Kasumi-1 (cell line): ENCODE results near the gene MAP3K1.
"Not testable (repeated sequence)": the region's sequence is repeated elsewhere in the genome, so short reads cannot be mapped to it uniquely, and the experiment has no call there.

Source experiments
- DNase-seq, 2 experiments: peaks; one replicate each; lab custom pipeline; 2025; lab: John Stamatoyannopoulos, UW

The MAP3K1 gene

DNA sequence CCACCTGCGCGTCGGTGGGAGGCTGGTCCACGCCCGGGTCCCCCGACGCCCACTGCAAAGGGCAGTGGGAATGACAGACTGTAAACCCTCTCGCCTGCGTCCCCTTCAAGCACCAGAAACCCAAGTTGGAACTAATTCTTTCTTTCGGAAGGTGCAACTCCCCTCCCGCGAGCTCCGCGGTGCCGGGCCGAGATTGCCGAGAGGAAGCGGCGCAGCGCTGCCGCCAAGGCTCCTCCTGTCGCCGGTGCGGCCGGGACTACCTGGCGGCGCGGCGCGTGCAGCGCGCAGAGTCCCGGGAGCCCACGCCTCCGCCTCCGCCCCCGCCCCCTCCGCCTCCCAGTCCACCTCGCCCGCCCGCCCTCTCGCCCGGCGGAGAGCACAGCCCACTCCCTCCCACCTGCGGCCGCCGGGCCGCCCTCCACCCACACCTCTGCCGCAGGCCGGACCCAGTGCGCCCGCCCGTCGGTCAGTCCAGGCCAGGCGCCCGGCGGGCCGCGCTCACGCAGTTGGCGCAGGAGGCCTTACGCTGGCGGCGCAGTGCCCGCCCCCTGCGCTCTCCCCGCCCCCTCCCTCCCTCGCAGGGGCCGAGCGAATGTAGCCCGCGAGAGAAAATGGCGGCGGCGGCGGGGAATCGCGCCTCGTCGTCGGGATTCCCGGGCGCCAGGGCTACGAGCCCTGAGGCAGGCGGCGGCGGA, at the start of gene MAP3K1:
MAP3K1 (plus strand) TSS at position 587 of the 695 bp plus-strand sequence; CDS start at position 612, 25 bp downstream.
- peak; percentile 49 to 51 for DNase-seq

DNA sequence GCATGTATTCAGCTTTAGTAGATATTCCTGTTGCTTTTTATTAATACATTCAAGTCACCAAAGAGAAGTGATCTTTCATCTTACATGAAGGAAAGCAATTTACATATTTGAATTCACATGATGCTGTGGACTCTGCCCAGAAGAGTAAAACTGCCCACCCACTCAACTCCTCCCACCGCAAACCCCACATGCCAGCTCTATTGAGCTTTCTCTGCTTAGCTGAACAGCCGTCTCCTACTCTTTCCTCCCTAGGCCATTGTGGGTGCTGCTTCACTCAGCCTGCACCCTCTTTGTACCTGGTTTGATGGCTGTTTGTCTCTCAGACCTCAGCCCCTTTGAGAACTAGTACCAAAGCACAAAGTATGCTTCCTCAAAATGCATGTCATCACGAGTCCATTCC, 48.4 kb upstream of the MAP3K1 start:
- no peak for DNase-seq

DNA sequence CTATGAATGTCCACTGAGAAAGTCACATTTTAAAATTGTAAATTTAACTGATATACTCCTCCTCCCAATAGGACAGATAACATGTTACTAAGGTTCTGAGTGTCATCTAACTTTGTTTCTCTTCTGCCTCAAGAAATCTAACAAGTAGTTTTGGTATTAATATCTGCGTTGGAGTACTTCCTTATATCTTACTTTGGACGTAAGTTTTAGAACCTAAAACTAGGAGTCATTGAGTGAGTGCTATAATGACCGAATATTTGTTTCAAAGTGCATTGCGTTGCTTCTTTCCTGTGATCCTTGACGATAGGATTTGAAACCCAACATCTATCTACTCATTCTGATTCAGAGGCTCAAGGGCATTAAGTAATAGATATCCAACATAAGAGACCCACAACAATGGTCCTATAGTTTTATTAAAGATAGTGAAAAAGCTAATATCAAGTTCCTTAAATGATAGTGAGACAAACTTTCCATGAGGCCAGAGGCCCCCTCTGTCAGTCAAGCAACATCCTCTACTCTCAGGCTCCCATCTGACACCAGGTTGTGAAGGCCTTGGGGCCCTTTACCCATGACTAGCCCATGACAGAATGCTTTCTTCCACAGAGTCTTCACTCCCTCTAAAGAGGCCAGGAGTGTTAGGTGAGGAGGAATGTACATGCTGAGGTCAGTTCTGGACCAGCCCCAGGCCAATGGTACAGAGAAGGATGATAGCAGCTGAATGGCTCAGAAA, 45.3 kb upstream of the MAP3K1 start:
- no peak for DNase-seq

DNA sequence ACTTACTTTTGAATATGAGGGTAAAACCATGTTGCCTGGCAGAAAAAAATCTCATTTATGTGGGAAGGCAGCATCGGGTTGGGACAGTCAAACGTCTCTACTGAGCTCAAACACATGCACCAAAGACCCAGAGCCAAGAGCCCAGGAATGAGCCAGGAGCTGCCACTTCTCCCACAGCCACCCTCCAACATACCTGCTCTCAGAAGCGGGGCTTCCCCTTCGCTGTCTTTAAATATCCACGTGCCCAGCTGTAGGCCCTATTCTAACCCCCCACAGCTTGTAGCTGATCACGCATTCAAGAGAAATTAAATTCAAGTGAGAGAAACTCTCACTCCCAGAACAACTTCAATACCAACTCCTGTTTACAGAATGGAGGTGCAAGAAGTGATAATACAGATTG, 42.6 kb upstream of the MAP3K1 start:
- DNase-seq = no peak

DNA sequence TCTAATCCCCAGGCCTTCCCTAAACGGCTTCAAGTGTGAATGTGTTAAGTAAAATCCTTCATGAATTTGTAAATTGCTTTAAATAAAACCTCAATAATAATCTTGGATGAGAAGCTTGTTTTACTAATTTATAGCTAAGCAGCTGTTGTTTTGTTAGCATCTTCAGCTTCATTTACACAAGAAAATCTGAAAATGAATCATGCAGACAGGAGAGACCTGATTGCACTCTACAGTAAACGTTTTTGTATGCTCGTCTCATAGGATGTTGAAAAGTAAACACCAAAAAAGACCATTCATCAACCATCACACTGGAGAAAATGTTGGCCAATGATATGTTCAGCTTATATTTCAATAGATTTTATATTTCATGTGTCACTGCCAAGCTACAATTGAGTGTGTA, 40.4 kb upstream of the MAP3K1 start:
- DNase-seq = no peak

DNA sequence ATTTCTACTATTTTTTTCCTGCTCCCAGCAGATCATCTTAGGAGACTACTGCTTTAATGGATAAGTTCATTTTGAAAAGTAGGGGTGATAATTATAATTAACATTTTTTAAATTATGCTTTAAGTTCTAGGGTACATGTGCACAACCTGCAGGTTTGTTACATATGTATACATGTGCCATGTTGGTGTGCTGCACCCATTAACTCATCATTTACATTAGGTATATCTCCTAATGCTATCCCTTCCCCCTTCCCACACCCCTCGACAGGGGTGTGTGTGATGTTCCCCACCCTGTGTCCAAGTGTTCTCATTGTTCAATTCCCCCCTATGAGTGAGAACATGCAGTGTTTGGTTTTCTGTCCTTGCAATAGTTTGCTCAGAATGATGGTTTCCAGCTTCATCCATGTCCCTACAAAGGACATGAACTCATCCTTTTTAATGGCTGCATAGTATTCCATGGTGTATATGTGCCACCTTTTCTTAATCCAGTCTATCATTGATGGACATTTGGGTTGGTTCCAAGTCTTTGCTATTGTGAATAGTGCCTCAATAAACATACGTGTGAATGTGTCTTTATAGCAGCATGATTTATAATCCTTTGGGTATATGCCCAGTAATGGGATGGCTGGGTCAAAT, 39.0 kb upstream of the MAP3K1 start:
- DNase-seq = not testable (repeated sequence)

DNA sequence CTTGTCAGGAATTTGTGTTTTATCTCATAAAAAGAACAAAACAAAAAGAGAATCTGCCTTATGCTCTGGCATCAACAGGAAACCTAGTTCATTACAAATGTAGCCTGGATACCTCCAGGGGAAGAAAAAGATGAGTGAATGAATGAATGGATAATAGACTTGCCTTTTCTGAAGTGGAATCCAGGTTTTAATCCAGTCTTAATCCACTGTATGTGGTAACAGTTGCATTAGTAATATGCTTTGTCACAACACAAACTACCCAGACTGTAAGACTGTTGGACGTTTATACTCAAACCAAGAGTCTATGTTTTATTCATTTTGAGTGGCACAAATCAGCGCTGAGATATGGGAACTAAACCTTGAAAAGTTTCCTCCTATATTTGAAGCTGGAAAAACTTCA, 32.1 kb upstream of the MAP3K1 start:
- DNase-seq = no peak

DNA sequence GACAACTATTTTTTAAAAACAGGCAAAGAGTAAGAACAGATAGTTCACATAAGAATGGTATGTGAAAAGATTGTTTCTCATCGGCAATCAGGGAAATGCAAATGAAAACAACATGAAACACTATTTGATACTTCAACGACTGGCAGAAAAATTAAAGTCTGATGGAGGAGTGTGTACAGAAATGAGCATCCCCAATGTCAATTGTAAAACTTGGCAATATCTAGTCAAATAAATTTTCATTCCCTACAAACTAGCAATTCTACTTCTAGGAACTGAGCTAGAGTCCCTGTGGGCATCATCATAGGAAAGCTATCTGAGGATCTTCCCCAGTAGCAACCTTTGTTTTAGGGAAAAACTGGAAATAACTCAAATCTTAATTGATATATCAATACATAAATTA, 29.0 kb upstream of the MAP3K1 start:
- DNase-seq = no peak

DNA sequence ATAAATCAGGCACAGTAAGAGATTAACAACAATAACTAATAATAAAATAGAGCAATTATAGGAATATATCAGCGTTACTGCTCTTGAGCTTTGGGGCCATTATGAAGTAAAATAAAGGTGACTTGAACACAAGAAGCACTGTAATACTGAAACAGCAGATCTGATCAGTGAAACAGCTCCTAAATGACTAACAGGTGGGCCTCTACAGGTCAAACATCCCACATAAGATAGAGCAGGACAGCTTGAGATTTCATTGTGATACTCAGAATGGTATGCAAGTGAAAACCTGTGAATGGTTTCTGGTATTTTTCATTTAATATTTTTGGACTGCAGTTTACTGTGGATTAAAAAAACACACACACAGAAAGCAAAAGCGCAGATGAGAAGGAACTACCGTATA, 24.0 kb upstream of the MAP3K1 start:
- DNase-seq = no peak

DNA sequence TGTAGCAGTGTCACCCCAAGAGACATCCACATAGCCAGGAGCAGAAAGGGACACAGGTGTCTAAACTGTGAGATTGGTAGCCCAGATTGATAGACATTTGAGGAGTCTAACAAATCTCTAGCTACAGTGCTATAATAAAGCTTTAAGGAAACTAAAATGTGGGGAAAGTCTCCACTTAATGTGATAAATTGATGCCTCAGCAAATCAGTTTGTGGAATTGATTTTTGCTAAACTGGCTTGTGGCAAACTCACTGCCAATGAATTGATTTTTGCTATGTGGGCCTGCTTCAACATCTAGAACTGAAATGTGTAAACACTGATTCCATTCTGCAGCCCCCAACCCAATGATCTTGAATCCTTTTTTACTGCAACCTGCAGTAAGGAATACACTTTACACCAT, 16.8 kb upstream of the MAP3K1 start:
- no peak for DNase-seq

DNA sequence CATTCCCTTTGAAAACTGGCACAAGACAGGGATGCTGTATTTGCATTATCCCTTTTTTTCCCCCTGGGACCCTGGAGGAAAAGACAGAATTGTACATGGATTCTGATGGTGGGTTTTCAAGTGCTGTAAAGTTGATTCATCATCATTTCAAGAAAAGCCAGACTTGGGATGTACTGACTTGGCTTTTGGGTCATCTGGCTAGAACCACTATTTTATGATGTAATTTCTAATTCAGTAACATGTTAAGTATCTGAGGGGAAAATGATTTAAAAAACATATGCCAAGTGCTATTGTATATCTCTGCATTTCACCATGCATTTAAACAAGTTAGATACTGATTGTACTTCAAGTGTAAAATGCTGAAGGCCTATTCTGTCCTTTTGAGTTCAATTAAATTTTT, 15.2 kb upstream of the MAP3K1 start:
- no peak for DNase-seq

DNA sequence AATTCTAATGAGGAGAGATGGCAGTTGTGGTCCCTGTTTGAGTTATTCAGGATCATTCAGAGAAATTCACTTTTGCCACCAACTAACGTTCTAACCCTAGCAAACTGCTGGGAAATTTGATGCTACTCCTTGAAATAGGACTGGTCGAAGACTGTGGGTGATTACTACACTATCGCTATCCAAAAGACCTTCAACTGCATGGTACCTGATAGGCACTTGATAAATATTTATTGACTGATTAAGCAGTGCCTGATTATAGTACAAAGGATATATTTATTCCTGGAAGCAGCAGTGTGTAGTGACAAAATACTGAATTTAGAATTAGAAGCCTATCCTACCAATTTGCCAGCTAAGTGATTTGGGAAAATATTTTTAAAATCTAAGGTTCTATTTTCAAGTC, 14.1 kb upstream of the MAP3K1 start:
- no peak for DNase-seq

DNA sequence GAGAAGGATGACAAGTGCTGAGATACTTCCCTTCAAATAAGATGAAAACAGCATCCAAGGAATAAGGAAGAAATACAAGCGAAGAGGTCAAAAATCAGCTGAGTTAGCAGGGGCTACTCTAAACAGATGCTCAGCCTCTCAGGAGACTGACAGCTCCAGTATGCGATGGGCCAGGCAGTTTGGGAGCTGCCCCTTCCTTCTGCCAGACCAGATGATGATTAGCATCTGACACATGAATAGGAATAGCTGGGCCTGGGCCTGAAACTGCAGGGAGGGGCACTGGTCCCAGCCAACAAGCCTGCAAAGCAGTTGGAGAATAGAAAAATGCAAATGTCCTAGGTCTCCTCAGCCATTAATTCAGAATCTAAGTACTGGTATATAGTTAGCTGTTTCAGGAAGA, 13.1 kb upstream of the MAP3K1 start:
- DNase-seq = no peak

DNA sequence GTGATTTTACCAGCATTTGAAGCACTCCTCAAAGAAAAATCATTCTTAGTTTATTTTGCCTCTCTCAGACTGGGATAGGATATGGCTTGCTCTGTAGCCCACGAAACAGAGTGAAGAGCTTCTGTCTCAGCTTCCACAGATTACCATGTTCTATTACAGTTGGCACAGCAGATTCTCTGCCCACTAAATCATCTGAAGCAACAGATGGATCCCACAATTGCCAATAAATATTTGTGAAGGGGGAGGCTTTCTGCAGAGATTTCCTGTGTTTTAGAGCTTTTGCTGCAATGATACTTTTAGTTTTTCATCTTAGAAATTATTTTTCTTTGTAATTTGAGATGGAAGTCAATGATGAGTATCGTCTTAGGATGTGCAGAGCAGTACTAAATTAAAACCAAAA, 12.3 kb upstream of the MAP3K1 start:
- DNase-seq = no peak

DNA sequence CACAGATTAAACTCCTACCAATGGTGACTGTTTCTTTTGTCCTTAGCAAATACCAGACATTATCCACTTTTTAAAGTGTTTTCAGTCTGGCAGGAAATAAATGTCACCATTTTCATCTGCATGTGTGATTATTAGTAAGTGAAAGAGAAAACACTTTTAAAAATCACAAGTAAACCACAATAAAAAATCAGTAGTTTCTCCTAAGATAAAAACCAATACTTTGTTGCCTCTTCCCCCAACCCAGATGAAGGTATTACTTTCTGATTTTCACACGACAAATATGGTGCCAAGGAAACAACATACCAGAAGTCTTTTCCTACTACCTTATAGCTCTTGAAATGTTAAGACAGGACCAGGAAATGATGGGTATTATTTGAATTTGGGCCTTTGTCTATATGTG, 11.5 kb upstream of the MAP3K1 start:
- no peak for DNase-seq

DNA sequence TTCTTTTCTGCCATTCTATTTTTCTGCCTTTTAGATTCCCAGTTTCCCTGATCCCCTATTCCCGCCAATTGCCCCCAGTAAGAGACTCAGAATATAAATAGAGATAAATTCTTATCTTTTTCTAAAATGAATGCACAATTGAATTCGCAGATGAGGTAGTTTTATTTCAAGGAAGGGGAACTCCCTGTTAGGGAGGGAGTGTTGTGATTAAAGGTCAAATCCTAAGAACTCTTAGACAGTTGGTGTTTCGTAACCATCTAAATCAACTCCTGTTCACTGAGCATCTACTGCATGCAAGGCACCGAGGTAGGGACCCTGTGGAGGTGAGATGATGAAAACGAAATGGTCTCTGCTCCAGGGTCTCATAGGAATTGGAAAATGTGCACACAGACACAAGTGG, 7.7 kb upstream of the MAP3K1 start:
- DNase-seq = no peak

DNA sequence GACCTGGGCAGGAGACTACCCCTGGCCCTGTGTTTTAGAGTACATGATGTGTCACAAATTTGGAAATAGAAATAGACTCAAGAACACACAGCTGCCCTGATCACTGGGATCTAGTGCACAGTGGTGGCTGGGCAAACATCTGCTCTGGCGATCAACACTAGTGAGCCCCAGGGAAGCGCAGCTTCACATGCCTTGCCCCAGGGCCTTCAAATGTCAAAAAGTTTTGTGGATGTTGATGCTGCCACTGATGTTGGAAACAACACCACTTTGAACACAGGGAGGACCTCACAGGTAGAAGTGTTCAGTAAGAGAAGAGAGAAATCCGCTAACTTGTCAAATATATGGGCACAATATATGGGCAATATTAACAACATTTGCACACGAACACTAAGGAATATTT, 7.1 kb upstream of the MAP3K1 start:
- no peak for DNase-seq

DNA sequence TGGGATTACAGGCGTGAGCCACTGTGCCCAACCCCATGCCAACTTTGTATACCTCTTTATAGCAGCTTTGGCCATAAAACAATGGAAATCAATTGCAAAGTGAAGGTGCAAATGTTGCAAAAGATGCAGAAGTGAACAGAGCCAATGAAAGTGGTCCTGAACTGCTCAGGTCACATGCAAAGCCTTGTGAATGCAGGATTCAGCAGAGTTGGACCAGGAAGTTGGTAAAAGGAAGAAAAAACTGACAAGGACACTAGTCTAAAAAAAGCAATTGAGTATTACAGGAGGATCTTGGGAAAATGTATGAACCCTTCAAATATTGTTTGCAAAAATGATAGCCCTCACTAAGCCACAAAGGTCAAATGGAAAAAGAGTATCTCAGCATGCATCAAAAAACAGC, 4.5 kb upstream of the MAP3K1 start:
- no peak for DNase-seq

DNA sequence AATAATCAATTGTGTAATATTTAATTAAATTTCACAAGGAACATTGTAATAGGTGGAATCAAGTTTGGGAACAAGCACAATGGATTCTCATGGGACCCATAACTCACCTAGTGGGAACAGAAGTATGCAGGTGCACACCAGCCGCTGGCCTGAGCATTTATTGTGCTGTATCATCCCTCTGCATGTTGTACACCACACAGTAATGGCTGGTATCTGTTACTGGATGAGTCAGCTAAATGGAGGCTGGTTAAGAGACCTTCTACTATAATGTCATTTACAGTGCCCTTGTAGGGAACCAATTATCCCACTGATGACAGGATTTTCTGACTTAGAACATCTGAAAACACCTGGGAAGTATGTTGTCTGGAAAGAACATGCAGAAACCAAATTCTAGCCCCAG, 3.2 kb upstream of the MAP3K1 start:
- no peak for DNase-seq

DNA sequence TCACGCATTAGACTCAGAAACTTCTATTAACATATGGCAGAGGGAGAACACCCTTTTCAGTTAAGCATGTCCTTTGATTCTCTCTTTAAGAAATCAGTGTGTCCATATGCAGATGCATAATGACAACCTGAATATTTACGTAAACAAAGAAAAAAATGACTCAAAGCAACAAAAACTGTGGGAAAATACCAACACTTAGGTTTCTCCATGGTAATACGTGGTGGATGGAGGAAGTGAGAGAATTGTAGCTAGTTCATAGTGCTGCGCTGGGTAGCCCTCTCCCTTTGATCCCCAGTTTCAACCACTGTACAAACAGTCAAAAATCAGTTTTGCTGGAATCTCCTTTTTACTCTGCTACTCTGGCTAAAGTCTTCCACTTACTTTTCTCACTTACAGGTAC, 2.0 kb upstream of the MAP3K1 start:
- no peak for DNase-seq

DNA sequence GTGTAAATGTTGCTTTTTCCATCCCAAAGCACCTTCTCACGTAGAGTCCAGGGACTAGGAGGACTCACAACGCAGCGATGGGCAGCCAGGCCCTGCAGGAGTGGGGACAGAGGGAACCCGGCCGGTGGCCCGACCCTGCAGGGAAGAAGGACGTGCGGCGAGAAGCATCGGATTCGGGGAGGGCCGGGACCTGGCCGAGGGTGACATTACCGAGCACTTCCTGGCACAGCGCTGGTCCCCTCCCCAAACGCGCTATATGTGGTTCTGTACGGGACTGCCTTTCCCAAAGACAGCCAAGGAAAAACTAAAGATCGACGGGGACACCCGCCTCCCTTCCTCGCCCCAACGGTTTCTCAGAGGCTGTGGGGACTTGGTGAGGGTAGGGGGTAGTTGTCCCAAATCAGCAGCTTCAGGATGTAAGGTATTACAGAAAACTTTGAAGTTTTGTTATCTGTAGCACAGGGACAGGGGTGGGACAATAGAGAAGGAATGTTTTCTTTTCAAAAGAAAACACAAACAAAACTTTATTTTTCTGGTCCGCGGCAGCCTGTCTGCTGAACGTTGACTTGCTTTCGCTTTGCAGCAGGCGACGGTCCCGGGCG, 887 bp upstream of the MAP3K1 start:
- DNase-seq = peak; percentile 27 to 47

DNA sequence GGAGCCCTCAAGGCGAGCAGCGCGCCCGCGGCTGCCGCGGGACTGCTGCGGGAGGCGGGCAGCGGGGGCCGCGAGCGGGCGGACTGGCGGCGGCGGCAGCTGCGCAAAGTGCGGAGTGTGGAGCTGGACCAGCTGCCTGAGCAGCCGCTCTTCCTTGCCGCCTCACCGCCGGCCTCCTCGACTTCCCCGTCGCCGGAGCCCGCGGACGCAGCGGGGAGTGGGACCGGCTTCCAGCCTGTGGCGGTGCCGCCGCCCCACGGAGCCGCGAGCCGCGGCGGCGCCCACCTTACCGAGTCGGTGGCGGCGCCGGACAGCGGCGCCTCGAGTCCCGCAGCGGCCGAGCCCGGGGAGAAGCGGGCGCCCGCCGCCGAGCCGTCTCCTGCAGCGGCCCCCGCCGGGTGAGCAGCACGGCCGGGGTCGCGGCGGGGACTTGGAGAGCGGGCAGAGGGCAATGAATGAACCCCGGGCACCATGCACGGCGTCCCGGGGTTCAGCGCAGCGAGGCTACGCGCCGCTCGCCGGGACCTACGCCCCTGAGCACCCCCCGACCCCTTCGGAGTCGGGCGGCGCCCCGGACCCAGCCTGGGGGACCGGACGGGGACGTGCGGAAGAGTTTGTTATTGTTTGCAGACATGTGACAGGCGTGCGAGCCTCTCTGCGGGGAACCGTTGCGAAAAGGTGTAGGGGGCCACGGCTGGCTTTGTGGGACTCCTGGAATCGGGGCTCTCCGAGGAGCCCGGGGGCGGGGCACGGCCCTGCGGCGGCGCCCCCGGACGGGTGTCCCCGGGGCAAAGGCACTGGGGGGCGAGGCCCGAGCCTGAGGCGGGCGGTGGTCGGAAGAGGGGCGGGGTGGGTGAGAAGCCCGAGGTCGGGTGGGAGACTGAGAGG, 553 bp downstream of the MAP3K1 start:
- no peak for DNase-seq
